ENCODE results near the gene HOXC4.

DNA sequence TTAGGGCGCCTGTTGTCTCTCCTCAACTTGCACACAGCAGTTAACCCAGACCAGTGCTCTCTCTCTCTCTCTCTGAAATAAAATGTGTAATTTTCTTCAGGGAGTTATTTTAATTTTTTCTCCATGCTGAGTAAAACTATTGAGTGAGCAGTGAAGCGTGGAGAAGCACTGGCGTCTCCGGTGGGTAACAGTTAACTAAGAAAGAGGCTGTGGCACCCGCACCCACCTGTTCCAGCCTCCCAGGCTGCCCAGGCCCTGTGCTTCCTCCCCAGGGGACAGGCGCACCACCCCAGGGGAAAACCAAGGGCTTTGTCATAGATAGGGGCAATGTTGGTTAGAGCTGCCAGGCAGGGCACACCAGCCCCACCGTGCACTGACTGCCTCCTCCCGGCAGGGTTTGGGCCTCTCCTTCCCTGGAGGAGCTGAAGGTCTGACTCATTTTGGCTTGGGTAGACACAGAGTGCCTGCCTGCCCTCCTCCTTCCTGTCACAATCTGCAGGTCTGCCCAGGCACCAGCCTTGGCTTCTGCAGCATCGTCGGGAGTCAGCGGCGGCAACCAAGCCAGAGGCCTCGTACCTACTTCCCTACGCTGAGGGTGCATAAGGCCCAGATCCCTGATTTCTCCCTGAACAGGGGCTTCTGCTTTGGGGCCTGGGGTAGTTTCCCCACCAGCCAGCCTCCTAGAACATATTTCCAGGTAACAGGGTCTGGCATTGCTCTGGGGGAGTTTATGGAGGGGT, 16.8 kb upstream of the HOXC4 start:
- TF ChIP-seq POLR2A (IDR thresholded peaks at IDR 0.05): no peak
- TF ChIP-seq, protein P1, sequence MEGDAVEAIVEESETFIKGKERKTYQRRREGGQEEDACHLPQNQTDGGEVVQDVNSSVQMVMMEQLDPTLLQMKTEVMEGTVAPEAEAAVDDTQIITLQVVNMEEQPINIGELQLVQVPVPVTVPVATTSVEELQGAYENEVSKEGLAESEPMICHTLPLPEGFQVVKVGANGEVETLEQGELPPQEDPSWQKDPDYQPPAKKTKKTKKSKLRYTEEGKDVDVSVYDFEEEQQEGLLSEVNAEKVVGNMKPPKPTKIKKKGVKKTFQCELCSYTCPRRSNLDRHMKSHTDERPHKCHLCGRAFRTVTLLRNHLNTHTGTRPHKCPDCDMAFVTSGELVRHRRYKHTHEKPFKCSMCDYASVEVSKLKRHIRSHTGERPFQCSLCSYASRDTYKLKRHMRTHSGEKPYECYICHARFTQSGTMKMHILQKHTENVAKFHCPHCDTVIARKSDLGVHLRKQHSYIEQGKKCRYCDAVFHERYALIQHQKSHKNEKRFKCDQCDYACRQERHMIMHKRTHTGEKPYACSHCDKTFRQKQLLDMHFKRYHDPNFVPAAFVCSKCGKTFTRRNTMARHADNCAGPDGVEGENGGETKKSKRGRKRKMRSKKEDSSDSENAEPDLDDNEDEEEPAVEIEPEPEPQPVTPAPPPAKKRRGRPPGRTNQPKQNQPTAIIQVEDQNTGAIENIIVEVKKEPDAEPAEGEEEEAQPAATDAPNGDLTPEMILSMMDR (IDR thresholded peaks at IDR 0.05): peak in 4 of 6 experiments; percentile 6 to 53 (median 40)
